Left forelimb (tissue), 1 donor: ENCODE results near the gene SPATA6L.
"Not testable (repeated sequence)": the region's sequence is repeated elsewhere in the genome, so short reads cannot be mapped to it uniquely, and the experiment has no call there.

Source experiments
- DNase-seq: peaks from one replicate; pipeline ENCODE4 v3.0.0-alpha.2; 2018; ENCODE audit warnings: low spot score

SPATA6L gene

GRCh38 chr9:4638968-4639367 lies 27.3 kb downstream of the SPATA6L start:
- no peak for DNase-seq

GRCh38 chr9:4630836-4631235 lies 35.4 kb downstream of the SPATA6L start:
- DNase-seq, result no peak

- no peak for DNase-seq
Observed at GRCh38 chr9:4622016-4622415, 44.3 kb downstream of the SPATA6L start.

- no peak for DNase-seq
Observed at GRCh38 chr9:4620881-4621555, 45.3 kb downstream of the SPATA6L start.

- no peak for DNase-seq
Observed at GRCh38 chr9:4620057-4620765, 46.1 kb downstream of the SPATA6L start.

GRCh38 chr9:4618700-4619099 lies 47.6 kb downstream of the SPATA6L start:
- DNase-seq, result no peak

GRCh38 chr9:4617752-4618151 lies 48.5 kb downstream of the SPATA6L start:
- DNase-seq, result no peak

GRCh38 chr9:4615778-4616177 lies 50.5 kb downstream of the SPATA6L start:
- no peak for DNase-seq

GRCh38 chr9:4615251-4615650 lies 51.0 kb downstream of the SPATA6L start:
- no peak for DNase-seq

- DNase-seq, result no peak
Observed at GRCh38 chr9:4614627-4615026, 51.7 kb downstream of the SPATA6L start.

- not testable (repeated sequence) for DNase-seq
Observed at GRCh38 chr9:4606033-4606432, 60.2 kb downstream of the SPATA6L start.

- no peak for DNase-seq
Observed at GRCh38 chr9:4604678-4605095, 61.6 kb downstream of the SPATA6L start.

- no peak for DNase-seq
Observed at GRCh38 chr9:4603830-4604229, 62.5 kb downstream of the SPATA6L start.

- DNase-seq, result no peak
Observed at GRCh38 chr9:4600368-4600767, 65.9 kb downstream of the SPATA6L start.

GRCh38 chr9:4596165-4596922 lies 69.9 kb downstream of the SPATA6L start:
- DNase-seq, result no peak

GRCh38 chr9:4594994-4595393 lies 71.3 kb downstream of the SPATA6L start:
- no peak for DNase-seq

GRCh38 chr9:4594545-4594944 lies 71.7 kb downstream of the SPATA6L start:
- DNase-seq, result no peak

- DNase-seq, result no peak
Observed at GRCh38 chr9:4592886-4593285, 73.4 kb downstream of the SPATA6L start.

GRCh38 chr9:4592295-4592694 lies 74.0 kb downstream of the SPATA6L start:
- DNase-seq, result no peak

GRCh38 chr9:4591123-4591500 lies 75.2 kb downstream of the SPATA6L start:
- DNase-seq, result no peak

- DNase-seq, result no peak
Observed at GRCh38 chr9:4590430-4591122, 75.7 kb downstream of the SPATA6L start.

GRCh38 chr9:4588721-4589120 lies 77.6 kb downstream of the SPATA6L start:
- no peak for DNase-seq
